Measurements from ENCODE around the gene OR7A10. TPM values are rescaled to one million over a fixed set of nuclear protein-coding genes. Genes with fewer than 3 reads are reported as not detected.

The OR7A10 gene
- polyA plus RNA-seq, 1 donor from 2014 or later, result not detected

- TF ChIP-seq, protein P1, sequence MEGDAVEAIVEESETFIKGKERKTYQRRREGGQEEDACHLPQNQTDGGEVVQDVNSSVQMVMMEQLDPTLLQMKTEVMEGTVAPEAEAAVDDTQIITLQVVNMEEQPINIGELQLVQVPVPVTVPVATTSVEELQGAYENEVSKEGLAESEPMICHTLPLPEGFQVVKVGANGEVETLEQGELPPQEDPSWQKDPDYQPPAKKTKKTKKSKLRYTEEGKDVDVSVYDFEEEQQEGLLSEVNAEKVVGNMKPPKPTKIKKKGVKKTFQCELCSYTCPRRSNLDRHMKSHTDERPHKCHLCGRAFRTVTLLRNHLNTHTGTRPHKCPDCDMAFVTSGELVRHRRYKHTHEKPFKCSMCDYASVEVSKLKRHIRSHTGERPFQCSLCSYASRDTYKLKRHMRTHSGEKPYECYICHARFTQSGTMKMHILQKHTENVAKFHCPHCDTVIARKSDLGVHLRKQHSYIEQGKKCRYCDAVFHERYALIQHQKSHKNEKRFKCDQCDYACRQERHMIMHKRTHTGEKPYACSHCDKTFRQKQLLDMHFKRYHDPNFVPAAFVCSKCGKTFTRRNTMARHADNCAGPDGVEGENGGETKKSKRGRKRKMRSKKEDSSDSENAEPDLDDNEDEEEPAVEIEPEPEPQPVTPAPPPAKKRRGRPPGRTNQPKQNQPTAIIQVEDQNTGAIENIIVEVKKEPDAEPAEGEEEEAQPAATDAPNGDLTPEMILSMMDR (IDR thresholded peaks at IDR 0.05; ENCODE audit: poor library complexity, severe bottlenecking), result no peak
- TF ChIP-seq POLR2AphosphoS5 (IDR thresholded peaks at IDR 0.05), result no peak
- TF ChIP-seq EZH2 (IDR thresholded peaks at IDR 0.05; ENCODE audit: borderline replicate concordance, insufficient read depth, low read length, poor library complexity, severe bottlenecking), result no peak
- TF ChIP-seq EP300 (conservative IDR thresholded peaks at IDR 0.05; ENCODE audit: poor library complexity, severe bottlenecking), result no peak
- no peak for TF ChIP-seq SMC3 (conservative IDR thresholded peaks at IDR 0.05; ENCODE audit: poor library complexity)
- no peak for TF ChIP-seq TAF1 (IDR thresholded peaks at IDR 0.05; ENCODE audit: low read depth)
- H3K4me3 ChIP-seq (ENCODE audit: low read length), result no peak within 1 kb of the TSS
- H3K27ac ChIP-seq (ENCODE audit: low read length), result no peak within 1 kb of the TSS
- no peaks in the 10 kb centered on the region for H3K27me3 ChIP-seq (ENCODE audit: insufficient read depth, low read depth, low read length)
- H3K9me3 ChIP-seq (ENCODE audit: low read length), result no peaks in the 10 kb centered on the region
- no peak within 1 kb of the TSS for H3K9ac ChIP-seq (ENCODE audit: low read length)
- no peaks in the 10 kb centered on the region for H3F3A ChIP-seq (ENCODE audit: insufficient read depth, low read length, poor library complexity, severe bottlenecking)
- no peaks in the 10 kb centered on the region for H3K9me2 ChIP-seq (ENCODE audit: insufficient read depth, low read length)
- H3K79me2 ChIP-seq (replicated peaks; ENCODE audit: insufficient read depth, low read length), result no peaks in the 10 kb centered on the region
- H3K36me3 ChIP-seq (ENCODE audit: insufficient read depth, low read length), result no peaks in the 10 kb centered on the region
- no peaks in the 10 kb centered on the region for H4K20me1 ChIP-seq (ENCODE audit: insufficient read depth)
- no peak within 1 kb of the TSS for H2AFZ ChIP-seq (ENCODE audit: low read depth, low read length)
- no peak within 1 kb of the TSS for H3K4me2 ChIP-seq (ENCODE audit: low read length)
Observed at GRCh38 chr19:14835011-14835410, 13.7 kb downstream of the OR7A10 start, which contains the start of the genes OR7A5 and OR7C1. Gene OR7A5, minus strand, starts transcription at chr19:14835185. Its CDS starts 6,944 bp downstream, at chr19:14828241. Gene OR7C1, minus strand, starts transcription at chr19:14835185. Its CDS starts 35,049 bp downstream, at chr19:14800136.

GRCh38 chr19:14830702-14831101 is 18.0 kb downstream of the OR7A10 start:
- Histone ChIP-seq H3K4me3 (ENCODE audit: low read length) (no peak overlapping the region), H3K27ac (ENCODE audit: low read length) (no peak overlapping the region)

DNA sequence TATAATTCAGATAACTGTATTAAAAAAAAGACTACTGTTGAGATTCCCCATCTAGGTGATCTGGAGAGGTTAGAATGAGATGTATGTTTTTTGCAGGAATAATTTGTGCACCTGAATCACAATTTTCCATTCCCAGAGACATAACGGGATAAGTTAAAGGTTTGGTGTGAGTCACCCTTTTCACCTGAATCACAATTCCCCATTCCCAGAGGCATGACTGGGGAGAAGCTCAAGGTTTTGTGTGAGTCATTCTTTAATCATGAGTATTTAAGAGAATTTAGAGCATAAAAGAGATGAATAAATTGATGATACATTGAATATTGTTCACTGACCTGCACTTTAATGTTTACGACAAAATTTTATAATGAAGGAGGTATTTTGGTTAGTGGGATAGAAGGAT is 22.7 kb downstream of the OR7A10 start:
- TF ChIP-seq REST (IDR thresholded peaks at IDR 0.05; ENCODE audit: borderline replicate concordance) (no peak), EZH2 (IDR thresholded peaks at IDR 0.05; ENCODE audit: borderline replicate concordance, insufficient read depth, low read length, poor library complexity, severe bottlenecking) (no peak), SMC3 (conservative IDR thresholded peaks at IDR 0.05; ENCODE audit: poor library complexity) (no peak)
- Histone ChIP-seq H3K4me3 (ENCODE audit: low read length) (no peak overlapping the region), H3F3A (ENCODE audit: insufficient read depth, low read length, poor library complexity, severe bottlenecking) (no peaks in the 10 kb centered on the region), H3K9ac (ENCODE audit: low read length) (no peak overlapping the region), H3K27ac (ENCODE audit: low read length) (no peak overlapping the region), H3K36me3 (ENCODE audit: insufficient read depth, low read length) (no peaks in the 10 kb centered on the region), H3K4me2 (ENCODE audit: low read length) (no peak overlapping the region), H3K9me3 (ENCODE audit: low read length) (no peaks in the 10 kb centered on the region), H2AFZ (ENCODE audit: low read depth, low read length) (no peak overlapping the region), H3K79me2 (replicated peaks; ENCODE audit: insufficient read depth, low read length) (no peaks in the 10 kb centered on the region), H4K20me1 (ENCODE audit: insufficient read depth) (no peaks in the 10 kb centered on the region), H3K9me2 (ENCODE audit: insufficient read depth, low read length) (no peaks in the 10 kb centered on the region), H3K27me3 (ENCODE audit: insufficient read depth, low read depth, low read length) (no peaks in the 10 kb centered on the region)

More at GRCh38 chr19:14830702-14831101, 18.0 kb downstream of the OR7A10 start:
- H3K9me3 ChIP-seq (ENCODE audit: low read length), result no peaks in the 10 kb centered on the region
- no peak overlapping the region for H3K9ac ChIP-seq (ENCODE audit: low read length)
- H4K20me1 ChIP-seq (ENCODE audit: insufficient read depth), result no peaks in the 10 kb centered on the region
- H3K79me2 ChIP-seq (replicated peaks; ENCODE audit: insufficient read depth, low read length), result no peaks in the 10 kb centered on the region
- H2AFZ ChIP-seq (ENCODE audit: low read depth, low read length), result no peak overlapping the region
- H3K27me3 ChIP-seq (ENCODE audit: insufficient read depth, low read depth, low read length), result no peaks in the 10 kb centered on the region
- no peaks in the 10 kb centered on the region for H3K9me2 ChIP-seq (ENCODE audit: insufficient read depth, low read length)
- H3K4me2 ChIP-seq (ENCODE audit: low read length), result no peak overlapping the region
- no peaks in the 10 kb centered on the region for H3F3A ChIP-seq (ENCODE audit: insufficient read depth, low read length, poor library complexity, severe bottlenecking)
- H3K36me3 ChIP-seq (ENCODE audit: insufficient read depth, low read length), result no peaks in the 10 kb centered on the region
- TF ChIP-seq SMC3 (conservative IDR thresholded peaks at IDR 0.05; ENCODE audit: poor library complexity) (no peak), EP300 (conservative IDR thresholded peaks at IDR 0.05; ENCODE audit: poor library complexity, severe bottlenecking) (no peak), RAD21 (conservative IDR thresholded peaks at IDR 0.05) (no peak), POLR2AphosphoS5 (IDR thresholded peaks at IDR 0.05) (no peak), EZH2 (IDR thresholded peaks at IDR 0.05; ENCODE audit: borderline replicate concordance, insufficient read depth, low read length, poor library complexity, severe bottlenecking) (no peak)

All from neural cell (in vitro differentiated cells).